PC-9 (cell line): ENCODE data around the gene ZEB2.

Experiments
- EZH2 ChIP-seq: fragments of 200-600 bp; sonication (generic); IDR thresholded peaks from 2 replicates; pipeline ENCODE4 v1.8.0; 2017; ENCODE audit warnings: antibody characterized with exemption, low read depth
- TF ChIP-seq, protein P1 (sequence below): fragments of 200-600 bp; sonication (generic); conservative IDR thresholded peaks from 2 replicates; pipeline ENCODE4 v1.6.1; 2017; ENCODE audit warnings: mixed run types, antibody characterized with exemption, mild to moderate bottlenecking, moderate library complexity

DNA sequence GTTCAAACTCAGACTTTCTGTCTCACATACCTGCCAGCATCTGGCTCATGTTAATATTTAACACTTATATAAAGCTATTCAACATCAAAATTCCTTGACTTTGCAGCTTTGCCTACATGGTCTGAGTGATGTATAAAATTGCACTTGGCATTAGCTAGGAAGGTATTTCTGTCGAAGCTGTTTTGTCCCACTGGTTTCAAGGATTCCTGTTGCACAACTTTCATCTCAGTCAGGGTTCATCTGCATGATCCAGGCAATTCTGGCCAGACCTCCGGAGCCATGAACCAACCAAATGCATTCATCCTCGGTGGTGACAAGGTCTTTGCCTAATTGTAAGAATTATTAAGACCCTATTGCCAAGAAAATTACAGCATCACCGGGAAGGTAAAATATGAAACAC is 185.4 kb downstream of the ZEB2 start:
- TF ChIP-seq EZH2, result no peak
- TF ChIP-seq, protein P1, sequence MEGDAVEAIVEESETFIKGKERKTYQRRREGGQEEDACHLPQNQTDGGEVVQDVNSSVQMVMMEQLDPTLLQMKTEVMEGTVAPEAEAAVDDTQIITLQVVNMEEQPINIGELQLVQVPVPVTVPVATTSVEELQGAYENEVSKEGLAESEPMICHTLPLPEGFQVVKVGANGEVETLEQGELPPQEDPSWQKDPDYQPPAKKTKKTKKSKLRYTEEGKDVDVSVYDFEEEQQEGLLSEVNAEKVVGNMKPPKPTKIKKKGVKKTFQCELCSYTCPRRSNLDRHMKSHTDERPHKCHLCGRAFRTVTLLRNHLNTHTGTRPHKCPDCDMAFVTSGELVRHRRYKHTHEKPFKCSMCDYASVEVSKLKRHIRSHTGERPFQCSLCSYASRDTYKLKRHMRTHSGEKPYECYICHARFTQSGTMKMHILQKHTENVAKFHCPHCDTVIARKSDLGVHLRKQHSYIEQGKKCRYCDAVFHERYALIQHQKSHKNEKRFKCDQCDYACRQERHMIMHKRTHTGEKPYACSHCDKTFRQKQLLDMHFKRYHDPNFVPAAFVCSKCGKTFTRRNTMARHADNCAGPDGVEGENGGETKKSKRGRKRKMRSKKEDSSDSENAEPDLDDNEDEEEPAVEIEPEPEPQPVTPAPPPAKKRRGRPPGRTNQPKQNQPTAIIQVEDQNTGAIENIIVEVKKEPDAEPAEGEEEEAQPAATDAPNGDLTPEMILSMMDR, result no peak
